K562 treated with DMSO at 1 percent for 48 hours (cell line): Measurements from ENCODE around the gene PSMB8. TPM values are rescaled to one million over a fixed set of nuclear protein-coding genes. Genes with fewer than 3 reads are reported as not detected.

Experiments used
- total RNA-seq: library from RNA; unstranded; fragments of 300-600 nt; gene quantifications from 2 replicates; pipeline ENCODE4 v1.2.3, GENCODE V29; 2022; ENCODE audit warnings: low replicate concordance; ENCODE audit errors: extremely low read depth

Gene PSMB8
- total RNA-seq = not detected in 2 replicates

GRCh38 chr6:32843979-32844838 is at the start of gene PSMB8:
PSMB8 (minus strand) TSS chr6:32844047; CDS start chr6:32843996, 51 bp downstream.

DNA sequence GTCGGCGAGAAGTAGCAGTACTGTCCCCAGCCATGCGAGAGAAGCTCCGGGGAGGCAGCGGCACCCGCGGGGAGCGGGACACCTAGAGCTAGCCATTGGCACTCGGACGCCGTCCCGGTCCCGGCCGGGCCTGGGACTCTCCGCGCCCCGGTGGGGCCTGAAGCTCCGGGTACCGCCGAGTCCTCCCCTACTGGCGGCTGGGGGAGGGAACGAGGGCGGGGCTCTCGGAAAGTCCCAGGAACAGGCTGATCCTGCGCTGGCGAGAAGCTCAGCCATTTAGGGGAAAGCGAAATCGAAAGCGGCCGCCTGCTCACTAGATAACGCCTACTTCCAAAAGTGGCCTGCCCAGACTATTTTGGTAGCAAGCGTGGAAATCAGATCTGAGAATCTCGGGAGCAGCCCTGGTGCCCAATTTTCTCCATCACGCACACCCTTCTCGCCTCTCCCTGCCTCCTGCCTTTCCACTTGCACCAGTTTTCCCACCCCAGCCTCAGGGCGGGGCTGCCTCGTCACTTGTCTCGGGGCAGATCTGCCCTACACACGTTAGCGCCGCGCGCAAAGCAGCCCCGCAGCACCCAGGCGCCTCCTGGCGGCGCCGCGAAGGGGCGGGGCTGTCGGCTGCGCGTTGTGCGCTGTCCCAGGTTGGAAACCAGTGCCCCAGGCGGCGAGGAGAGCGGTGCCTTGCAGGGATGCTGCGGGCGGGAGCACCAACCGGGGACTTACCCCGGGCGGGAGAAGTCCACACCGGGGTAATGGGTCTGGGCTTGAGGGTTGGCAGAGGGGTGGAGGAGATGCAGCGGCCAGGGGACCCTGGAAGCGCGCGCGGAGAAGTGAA is 9.9 kb upstream of the PSMB8 start, which contains the start of the genes PSMB9 and TAP1:
Gene PSMB9, plus strand, starts transcription at position 652 of the 835 bp plus-strand sequence. Its CDS starts 38 bp downstream, at position 690.
Gene TAP1, minus strand, starts transcription at position 164 of the 835 bp plus-strand sequence. Its CDS starts 68 bp downstream, at position 96.

DNA sequence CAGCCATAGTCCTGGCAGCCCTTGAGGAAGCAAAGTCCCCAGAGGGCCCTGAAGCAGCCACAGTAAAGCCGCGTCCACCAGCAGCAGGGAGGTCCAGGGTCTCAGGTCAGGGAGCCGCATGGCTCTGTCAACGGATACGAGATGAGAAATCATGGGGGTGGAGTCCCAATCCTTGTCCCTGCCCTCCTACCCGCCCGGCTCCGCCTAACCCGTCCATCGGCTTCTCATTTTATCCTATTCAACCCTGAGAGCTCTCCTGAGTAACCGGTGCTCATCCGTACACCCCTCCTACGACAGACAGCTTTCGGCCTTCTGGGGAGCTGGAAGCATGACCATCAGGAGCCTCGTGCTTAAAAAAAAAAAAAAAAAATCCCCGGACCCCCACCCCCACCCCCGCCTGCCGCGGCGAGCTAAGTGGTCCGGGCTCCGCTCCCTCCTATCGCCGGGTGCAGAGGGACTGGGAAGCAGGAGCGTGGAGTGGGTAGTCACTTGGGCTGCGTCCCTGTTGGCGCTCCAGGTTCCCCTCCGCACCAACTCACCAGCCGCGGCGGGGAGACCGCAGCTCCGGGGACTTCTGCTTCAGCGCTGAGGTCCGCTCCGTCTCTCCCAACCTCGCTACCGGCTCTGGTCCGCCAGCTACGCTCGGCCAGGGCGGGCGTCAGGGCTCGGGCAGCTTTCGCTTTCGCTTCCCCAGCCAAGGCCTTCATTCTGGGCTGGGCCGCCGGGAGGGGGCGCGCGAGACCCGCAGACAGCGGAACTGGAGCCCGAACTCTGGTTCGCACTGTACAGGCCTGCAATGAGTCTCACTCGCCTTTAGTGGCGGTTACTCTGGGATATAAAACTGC is 5.5 kb downstream of the PSMB8 start, which contains the start of gene TAP2:
Gene TAP2, minus strand, starts transcription at position 626 of the 845 bp plus-strand sequence. Its CDS starts 506 bp downstream, at position 120.

DNA sequence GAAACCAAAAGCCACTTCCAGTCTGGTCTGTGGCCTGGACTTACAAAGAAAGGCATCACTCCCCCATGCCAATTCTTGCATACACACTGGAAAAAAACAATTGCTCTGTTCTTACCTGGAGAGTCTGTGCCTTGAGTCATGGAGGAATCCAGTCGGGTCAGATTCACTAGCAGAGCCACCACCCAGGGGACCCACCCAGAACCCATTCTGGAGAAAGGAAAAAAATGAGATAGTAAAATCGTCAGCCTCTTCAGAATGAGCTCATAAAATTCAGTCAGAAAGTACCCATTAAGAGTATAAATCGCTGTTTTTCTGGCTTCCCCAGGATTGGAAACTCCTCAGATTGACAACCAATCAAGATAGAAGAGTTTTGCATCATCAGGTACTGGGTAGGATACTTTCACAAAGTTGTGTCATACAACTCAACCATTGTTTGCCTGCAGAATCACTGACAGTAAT is 27.1 kb downstream of the PSMB8 start, which contains the start of gene HLA-DOB:
Gene HLA-DOB, minus strand, starts transcription at position 257 of the 459 bp plus-strand sequence. Its CDS starts 51 bp downstream, at position 206.

Other genes starting within 250 kb of the PSMB8 start
- not detected in 2 replicates for gene HLA-DQA1, start 206.6 kb downstream of the PSMB8 start, total RNA-seq
- not detected in 2 replicates for gene HLA-DQB1, start 177.4 kb downstream of the PSMB8 start, total RNA-seq
- not detected in 2 replicates for gene HLA-DQA2, start 102.7 kb downstream of the PSMB8 start, total RNA-seq
- gene HLA-DQB2, start 80.5 kb downstream of the PSMB8 start, total RNA-seq = not detected in 2 replicates
- gene HLA-DOB, start 27.0 kb downstream of the PSMB8 start, total RNA-seq = not detected in 2 replicates
- not detected in 2 replicates for gene TAP2, start 5.3 kb downstream of the PSMB8 start, total RNA-seq
- not detected in 2 replicates for gene TAP1, start 9.7 kb upstream of the PSMB8 start, total RNA-seq
- not detected in 2 replicates for gene PSMB9, start 10.1 kb upstream of the PSMB8 start, total RNA-seq
- not detected in 2 replicates for gene HLA-DMB, start 97.0 kb upstream of the PSMB8 start, total RNA-seq
- not detected in 2 replicates for gene HLA-DMA, start 109.0 kb upstream of the PSMB8 start, total RNA-seq
- gene BRD2, start 124.5 kb upstream of the PSMB8 start, total RNA-seq = not detected in 2 replicates
- gene HLA-DOA, start 165.5 kb upstream of the PSMB8 start, total RNA-seq = not detected in 2 replicates
- gene HLA-DPA1, start 229.6 kb upstream of the PSMB8 start, total RNA-seq = not detected in 2 replicates
- not detected in 2 replicates for gene HLA-DPB1, start 231.9 kb upstream of the PSMB8 start, total RNA-seq